ENCODE data around the gene RAB11FIP4.
"Not testable (repeated sequence)": the region's sequence is repeated elsewhere in the genome, so short reads cannot be mapped to it uniquely, and the experiment has no call there.

Gene RAB11FIP4

GRCh38 chr17:31391496-31391949 lies at the start of gene RAB11FIP4:
RAB11FIP4 (plus strand) TSS chr17:31391675; CDS start chr17:31391853, 178 bp downstream.
- in situ Hi-C loops (cut with MboI; ENCODE audit: low sequenced_read_pairs): no loop called here

DNA sequence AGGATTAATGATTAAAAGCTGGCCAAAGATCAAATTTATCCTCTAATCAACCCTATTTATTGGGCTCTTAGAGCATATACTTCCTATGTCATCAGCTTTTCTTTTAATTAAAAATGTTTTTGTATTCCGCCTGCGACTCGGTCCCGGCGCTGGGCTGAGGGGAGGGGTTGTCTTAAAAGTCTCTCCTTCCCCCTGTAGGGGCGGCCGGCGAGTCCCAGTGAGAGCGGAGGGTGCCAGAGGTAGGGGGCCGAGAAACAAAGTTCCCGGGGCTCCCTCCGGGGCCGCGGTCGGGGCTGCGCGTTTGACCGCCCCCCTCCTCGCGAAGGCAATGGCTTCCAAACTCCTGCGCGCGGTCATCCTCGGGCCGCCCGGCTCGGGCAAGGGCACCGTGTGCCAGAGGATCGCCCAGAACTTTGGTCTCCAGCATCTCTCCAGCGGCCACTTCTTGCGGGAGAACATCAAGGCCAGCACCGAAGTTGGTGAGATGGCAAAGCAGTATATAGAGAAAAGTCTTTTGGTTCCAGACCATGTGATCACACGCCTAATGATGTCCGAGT lies 46.2 kb upstream of the RAB11FIP4 start:
- in situ Hi-C loops (cut with MboI; ENCODE audit: low sequenced_read_pairs): not testable (repeated sequence)

DNA sequence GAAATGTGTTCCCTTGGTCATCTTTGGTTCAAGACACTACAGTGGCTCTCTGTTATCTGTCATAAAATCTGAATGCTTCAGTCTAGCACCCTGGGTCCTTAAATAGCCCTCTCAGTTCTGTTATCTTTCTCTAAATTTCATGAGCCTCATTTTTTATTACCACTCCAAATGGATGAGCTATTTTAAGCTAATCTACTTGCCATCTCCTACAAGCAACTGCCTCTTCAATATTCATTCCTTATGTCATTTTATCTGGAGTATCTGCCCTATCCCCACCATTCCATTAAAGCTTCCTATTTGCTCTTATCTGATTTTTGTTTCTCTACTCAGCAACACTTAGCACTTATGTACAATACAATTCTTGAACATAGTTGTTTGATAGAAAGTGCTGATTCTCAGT lies 42.0 kb upstream of the RAB11FIP4 start:
- in situ Hi-C loops (cut with MboI; ENCODE audit: low sequenced_read_pairs): no loop called here

- in situ Hi-C loops (cut with MboI; ENCODE audit: low sequenced_read_pairs): no loop called here
Observed at GRCh38 chr17:31355935-31356334, 35.5 kb upstream of the RAB11FIP4 start.

GRCh38 chr17:31357091-31357490 lies 34.4 kb upstream of the RAB11FIP4 start:
- in situ Hi-C loops (cut with MboI; ENCODE audit: low sequenced_read_pairs): no loop called here

DNA sequence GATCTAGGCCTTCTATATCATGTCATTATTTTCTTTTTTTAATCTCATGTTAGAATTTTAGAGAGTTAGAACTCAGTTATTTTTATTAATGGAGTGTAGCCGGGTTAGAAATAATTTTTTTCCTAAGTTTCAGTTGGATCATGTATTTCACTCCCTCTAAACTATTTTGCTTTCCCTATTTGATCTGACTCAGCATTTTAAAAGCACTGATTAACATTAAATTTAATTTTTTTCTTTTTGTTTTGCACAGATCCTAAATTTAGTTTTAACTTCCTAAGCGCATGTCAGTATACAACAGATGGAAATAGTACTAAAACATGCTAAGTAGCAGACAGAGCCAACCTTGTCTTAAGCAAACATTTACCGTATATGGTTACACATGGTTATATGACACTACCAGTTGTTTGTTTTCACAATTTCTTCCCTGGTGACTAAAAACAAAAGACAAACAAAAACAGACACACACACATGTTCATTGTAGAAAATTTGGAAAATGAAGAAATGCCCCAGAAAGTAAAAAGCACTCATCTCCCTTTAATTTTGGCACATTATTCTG lies 33.6 kb upstream of the RAB11FIP4 start:
- in situ Hi-C loops (cut with MboI; ENCODE audit: low sequenced_read_pairs): no loop called here

GRCh38 chr17:31364012-31364411 lies 27.5 kb upstream of the RAB11FIP4 start:
- in situ Hi-C loops (cut with MboI; ENCODE audit: low sequenced_read_pairs): no loop called here

DNA sequence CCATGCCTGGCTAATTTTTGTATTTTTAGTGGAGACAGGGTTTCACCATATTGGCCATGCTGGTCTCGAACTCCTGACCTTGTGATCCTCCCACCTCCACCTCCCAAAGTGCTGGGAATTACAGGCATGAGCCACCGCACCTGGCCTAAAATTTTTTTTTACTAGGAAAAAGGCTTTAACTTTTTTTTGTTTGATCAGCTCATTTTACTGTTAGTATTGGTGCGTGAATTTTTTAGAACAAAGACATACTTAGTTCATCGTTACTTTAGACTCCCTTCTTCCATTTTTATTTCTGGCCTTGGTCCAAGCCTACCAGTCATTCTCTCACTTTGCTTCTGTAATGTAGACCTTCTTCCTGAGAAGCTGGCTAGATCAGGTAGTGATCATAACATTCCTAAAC lies 25.4 kb upstream of the RAB11FIP4 start:
- in situ Hi-C loops (cut with MboI; ENCODE audit: low sequenced_read_pairs): no loop called here

GRCh38 chr17:31369266-31369665 lies 22.2 kb upstream of the RAB11FIP4 start:
- in situ Hi-C loops (cut with MboI; ENCODE audit: low sequenced_read_pairs): no loop called here

DNA sequence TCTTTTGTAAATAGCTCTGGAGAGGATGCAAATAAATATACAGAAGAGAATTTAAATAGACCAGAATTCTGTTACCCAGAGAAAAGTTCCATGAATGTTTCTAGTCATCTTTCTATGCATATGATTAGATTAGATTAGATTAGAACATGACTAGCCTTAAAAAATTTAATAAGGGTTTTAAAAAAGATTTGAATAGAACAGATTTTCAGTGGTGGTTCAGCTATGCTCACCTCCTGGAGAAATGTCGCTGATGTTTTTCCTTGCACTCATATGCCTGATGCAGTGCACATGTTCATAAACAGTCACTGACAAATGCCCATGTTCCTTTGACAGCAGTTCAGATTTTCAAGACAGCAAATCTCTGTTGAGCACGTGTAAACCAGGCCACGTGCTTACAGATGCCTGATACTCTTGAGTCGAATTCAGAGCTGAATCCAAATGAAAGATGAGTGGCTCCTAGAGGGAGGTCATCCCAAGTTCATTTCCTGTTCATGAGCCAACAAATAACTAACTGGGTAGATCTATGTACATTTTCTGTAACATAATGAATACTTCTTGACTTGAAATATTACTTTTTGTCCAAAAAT lies 19.9 kb upstream of the RAB11FIP4 start:
- in situ Hi-C loops (cut with MboI; ENCODE audit: low sequenced_read_pairs): no loop called here

GRCh38 chr17:31373150-31374093 lies 18.1 kb upstream of the RAB11FIP4 start:
- in situ Hi-C loops (cut with MboI; ENCODE audit: low sequenced_read_pairs): no loop called here

GRCh38 chr17:31374094-31374447 lies 17.4 kb upstream of the RAB11FIP4 start:
- in situ Hi-C loops (cut with MboI; ENCODE audit: low sequenced_read_pairs): no loop called here

GRCh38 chr17:31374503-31374902 lies 17.0 kb upstream of the RAB11FIP4 start:
- in situ Hi-C loops (cut with MboI; ENCODE audit: low sequenced_read_pairs): no loop called here

DNA sequence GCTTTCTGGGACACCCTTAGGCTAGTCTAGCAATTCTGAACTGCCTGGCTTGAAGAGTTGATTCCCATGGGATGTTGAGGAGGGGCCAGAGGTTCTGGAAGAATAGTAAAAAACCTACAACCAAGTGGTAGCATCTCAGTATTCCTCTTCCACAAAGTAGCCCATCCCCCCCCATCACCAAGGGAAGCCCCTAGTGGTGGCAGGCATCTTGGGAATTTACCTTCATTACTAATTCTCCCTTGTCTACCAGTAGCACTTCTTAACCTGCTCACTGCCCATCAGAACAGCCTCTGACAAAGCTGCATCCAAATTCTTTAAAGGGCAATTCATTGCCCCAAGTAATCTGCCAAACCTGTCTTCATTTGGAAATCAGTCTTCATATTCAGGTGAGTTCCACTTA lies 12.8 kb upstream of the RAB11FIP4 start:
- in situ Hi-C loops (cut with MboI; ENCODE audit: low sequenced_read_pairs): no loop called here

- in situ Hi-C loops (cut with MboI; ENCODE audit: low sequenced_read_pairs): no loop called here
Observed at GRCh38 chr17:31379597-31380205, 11.8 kb upstream of the RAB11FIP4 start.

GRCh38 chr17:31381165-31381668 lies 10.3 kb upstream of the RAB11FIP4 start:
- in situ Hi-C loops (cut with MboI; ENCODE audit: low sequenced_read_pairs): no loop called here

GRCh38 chr17:31382668-31383275 lies 8.7 kb upstream of the RAB11FIP4 start:
- in situ Hi-C loops (cut with MboI; ENCODE audit: low sequenced_read_pairs): not testable (repeated sequence)

- in situ Hi-C loops (cut with MboI; ENCODE audit: low sequenced_read_pairs): not testable (repeated sequence)
Observed at GRCh38 chr17:31383488-31383887, 8.0 kb upstream of the RAB11FIP4 start.

DNA sequence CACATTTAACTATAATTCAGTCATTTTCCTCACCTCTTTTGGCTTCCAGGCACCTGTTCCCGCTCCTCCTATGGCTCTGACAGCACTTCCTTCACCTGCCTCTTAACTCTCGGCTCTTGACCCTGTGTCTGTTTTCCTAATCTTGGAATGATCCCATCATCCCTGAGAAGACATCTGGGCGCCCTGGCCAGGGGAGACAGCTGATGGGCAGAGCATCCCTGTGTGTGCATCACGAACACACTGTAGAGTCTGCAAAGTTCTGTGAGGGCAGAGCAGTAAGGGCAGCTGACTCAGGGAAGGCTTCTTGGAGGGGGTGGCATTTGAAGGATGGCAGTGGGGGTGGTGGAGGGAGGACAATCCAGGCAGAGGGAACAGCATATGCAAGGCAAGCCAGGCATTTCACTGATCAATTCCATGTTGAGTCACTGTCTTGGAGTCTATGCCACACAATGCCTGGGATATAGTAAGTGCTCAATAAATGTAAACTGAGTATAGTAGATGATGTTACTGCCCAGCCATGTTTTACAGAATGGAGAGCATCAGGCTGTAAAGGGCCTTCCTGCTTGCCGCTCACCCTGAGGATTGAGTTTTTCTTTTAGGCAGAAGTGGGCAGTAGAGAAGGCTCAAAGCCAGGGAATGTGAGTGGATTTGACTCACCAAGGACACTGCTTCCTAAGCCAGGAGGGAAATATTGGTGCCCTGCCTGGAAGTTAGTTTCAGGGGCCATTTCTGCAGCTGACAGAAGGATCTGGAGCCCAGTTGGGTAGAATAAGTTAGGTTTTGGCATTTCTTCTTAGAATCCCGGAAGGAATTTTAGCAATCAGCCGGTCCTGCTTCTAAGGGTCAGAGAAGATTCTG lies 5.8 kb upstream of the RAB11FIP4 start:
- in situ Hi-C loops (cut with MboI; ENCODE audit: low sequenced_read_pairs): no loop called here

Measured in HL-60/S4 treated with retinoic acid at 250 ng/mL for 4 days and 3 days (cell line).